ENCODE measurements around the gene IRX5.
A peak's percentile ranks its signal among the peaks of the same experiment; 100 is the strongest.

Gene IRX5

DNA sequence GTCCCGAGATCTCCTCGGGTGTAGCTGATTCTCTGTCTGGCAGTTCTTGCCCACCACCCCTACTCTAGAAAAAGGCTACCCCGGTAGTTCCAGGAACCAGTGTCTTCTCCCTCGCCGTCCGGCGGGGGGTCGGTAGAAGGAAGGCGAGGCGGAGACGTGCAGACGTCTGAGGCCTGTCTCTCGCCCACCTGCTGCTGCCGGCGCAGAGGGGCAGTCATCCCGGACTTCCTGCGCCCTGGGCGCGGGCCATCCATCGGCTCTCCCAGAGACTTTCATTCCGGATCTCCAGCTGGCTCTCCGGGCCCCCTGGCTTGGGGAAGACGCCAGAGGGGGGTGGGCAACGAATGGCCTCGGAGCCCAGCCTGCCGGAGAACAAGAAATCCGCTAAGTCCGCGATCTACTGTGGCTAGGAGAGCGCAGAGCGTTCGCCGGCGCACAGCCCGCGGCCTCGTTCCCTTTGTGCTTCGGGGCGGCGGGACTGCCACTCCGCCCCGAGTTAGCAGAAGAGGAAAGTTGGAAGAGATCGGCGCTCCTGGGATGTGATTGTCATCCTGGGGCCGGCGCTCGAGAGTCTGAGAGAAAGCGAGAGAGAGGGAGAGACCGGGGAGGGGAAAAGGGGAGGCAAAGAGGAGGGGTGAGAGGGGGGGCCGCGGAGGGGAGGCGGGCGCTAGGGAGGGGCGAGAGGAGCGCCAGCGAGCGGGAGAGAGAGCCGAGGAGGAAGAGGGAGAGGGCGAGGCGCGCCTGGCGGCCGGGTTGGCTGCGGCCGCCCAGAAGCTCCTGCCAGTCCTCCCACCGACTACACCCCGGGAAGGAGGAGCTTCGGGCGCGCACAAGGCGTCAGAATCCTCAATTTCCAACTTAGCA lies at the start of gene IRX5:
Gene IRX5, plus strand, starts transcription at position 861 of the 864 bp plus-strand sequence. CDS start 334 bp downstream, outside the sequence.
- DNase-seq (ENCODE audit: low spot score in 2 of 2) = no peak
- peak within 1 kb of the TSS; percentile 87 for H3K27ac Mint-ChIP-seq

DNA sequence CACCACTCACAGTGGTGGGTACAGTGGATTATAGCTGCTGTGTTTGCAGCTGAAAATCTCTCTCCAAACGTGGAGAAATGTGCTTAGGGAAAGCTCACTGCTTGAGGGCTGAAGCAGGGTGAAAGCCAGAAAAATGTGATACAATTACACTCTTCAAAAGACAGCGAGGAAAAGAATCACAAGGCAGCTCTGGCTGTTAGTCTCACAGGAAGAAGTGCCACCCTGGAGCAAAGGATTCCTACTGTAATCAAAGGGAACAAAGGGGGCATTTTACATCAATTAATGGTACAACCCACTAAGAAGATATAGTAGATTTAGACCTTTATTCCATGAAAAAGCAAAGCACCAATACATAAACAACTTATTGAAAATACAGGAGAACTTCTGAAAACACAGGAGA lies 48.1 kb upstream of the IRX5 start:
- no peak for ATAC-seq
- peaks cover 6% of the 10 kb centered on the region for H3K9me3 Mint-ChIP-seq
- no peak for DNase-seq (ENCODE audit: low spot score in 2 of 2)
- H3K4me1 Mint-ChIP-seq = no peaks in the 10 kb centered on the region
- no peaks in the 10 kb centered on the region for H3K36me3 Mint-ChIP-seq
- H3K4me3 Mint-ChIP-seq = no peak overlapping the region
- H3K27ac Mint-ChIP-seq = no peak overlapping the region

More for the DNA sequence above, at the start of gene IRX5:
- peak within 1 kb of the TSS; percentile 77 for H3K4me3 Mint-ChIP-seq
- peaks cover 31% of the 10 kb centered on the region for H3K36me3 Mint-ChIP-seq
- no peaks in the 10 kb centered on the region for H3K9me3 Mint-ChIP-seq
- peaks cover 44% of the 10 kb centered on the region for H3K4me1 Mint-ChIP-seq
- ATAC-seq = peak; percentile 5

DNA sequence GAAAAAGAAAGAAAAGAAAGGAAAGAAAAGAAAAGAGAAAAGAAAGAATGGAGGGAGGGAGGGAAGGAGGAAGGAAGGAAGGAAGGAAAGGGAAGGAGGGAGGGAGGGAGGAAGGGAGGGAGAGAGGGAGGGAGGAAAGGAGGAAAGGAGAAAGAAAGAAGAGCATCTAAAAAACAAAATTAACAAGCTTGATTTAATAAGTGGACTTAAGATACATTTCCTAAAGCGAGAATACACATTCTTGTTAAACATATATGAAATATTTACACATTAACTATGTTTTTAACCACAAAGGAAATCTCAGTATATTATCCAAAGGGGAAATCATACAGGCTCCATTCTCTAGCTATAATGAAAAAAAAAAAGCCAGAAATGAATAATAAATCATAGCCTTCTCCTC lies 47.3 kb upstream of the IRX5 start:
- Mint-ChIP-seq H3K9me3 (peaks cover 6% of the 10 kb centered on the region), H3K4me1 (no peaks in the 10 kb centered on the region), H3K27ac (no peak overlapping the region), H3K36me3 (no peaks in the 10 kb centered on the region), H3K4me3 (no peak overlapping the region)
- no peak for DNase-seq (ENCODE audit: low spot score in 2 of 2)
- ATAC-seq = no peak

DNA sequence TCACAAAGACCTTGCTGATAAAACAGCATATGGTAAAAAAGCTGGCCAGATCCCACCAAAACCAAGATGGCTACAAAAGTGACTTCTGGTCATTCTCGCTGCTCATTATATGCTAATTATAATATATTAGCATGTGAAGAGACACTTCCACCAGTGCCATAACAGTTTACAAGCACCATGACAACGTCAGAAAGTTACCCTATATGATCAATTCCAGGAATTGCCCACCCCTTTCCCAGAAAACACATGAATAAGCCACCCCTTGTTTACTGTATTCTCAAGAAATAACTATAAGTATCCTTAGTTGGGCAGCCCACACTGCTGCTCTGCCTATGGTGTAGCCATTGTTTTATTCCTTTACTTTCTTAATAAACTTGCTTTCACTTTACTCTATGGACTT lies 44.6 kb upstream of the IRX5 start:
- Mint-ChIP-seq H3K4me3 (no peak overlapping the region), H3K9me3 (peaks cover 6% of the 10 kb centered on the region), H3K27ac (no peak overlapping the region), H3K36me3 (no peaks in the 10 kb centered on the region), H3K4me1 (no peaks in the 10 kb centered on the region)
- ATAC-seq = no peak
- no peak for DNase-seq (ENCODE audit: low spot score in 2 of 2)

DNA sequence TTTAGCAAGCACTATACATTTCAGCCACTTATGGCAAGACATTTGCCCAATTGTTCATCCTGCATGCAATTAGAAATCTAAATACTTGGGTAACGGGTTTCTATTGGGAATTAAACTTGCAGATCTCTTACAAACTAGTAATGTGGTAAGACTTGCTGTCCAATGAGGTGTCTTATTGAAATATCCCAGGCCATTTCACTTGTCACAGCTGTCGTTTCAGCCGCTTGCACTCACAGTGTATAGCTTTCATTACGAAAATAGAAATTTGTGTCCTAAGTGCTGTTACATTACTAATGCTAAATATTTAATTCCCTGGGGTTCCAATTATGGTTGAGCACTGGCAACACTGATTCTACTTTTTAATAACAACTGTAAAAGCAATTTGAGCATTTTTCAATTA lies 40.3 kb upstream of the IRX5 start:
- Mint-ChIP-seq H3K9me3 (no peaks in the 10 kb centered on the region), H3K4me3 (no peak overlapping the region), H3K4me1 (no peaks in the 10 kb centered on the region), H3K36me3 (no peaks in the 10 kb centered on the region), H3K27ac (no peak overlapping the region)
- ATAC-seq (no peak), DNase-seq (ENCODE audit: low spot score in 2 of 2) (no peak)

DNA sequence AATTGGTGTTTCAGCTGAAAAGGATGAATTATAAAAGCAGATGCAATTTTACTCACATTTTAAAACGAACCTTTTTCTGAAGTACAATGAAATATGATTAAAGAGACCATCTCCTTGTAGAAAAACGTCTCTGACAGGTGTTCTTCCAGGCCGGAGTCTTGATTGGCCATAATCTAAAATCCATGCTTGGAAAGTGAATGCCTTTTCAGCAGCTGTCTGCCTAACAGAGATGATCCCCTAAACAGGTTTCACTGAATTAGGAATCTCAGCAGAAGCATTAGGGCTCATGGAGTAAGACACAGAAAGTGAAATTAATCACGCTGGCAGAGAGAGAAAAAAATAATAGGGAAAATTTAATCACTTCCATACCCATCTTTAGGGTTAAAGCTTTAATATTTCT lies 39.3 kb upstream of the IRX5 start:
- Mint-ChIP-seq H3K36me3 (no peaks in the 10 kb centered on the region), H3K4me1 (no peaks in the 10 kb centered on the region), H3K27ac (no peak overlapping the region), H3K9me3 (no peaks in the 10 kb centered on the region), H3K4me3 (no peak overlapping the region)
- ATAC-seq (no peak), DNase-seq (ENCODE audit: low spot score in 2 of 2) (no peak)

DNA sequence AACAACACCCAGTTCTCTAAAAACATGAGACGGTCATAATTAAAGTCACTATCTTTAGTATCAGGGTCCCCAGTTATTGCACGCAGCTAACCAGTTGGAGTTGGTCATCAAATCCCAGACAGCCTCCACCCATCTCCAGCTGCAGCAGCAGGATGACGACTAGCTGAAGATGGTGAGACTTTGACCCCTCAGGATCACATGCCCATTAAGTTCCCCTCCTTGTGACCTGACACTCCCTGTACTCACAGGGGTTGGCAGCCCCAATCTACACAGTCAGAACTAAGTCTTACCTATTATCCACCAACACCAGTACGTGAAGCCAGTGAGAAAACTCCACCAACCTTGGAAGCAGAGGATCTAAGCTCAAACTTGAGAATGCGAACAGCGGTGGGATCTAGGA lies 37.7 kb upstream of the IRX5 start:
- Mint-ChIP-seq H3K4me1 (no peaks in the 10 kb centered on the region), H3K36me3 (no peaks in the 10 kb centered on the region), H3K27ac (no peak overlapping the region), H3K9me3 (no peaks in the 10 kb centered on the region), H3K4me3 (no peak overlapping the region)
- ATAC-seq (no peak), DNase-seq (ENCODE audit: low spot score in 2 of 2) (no peak)

DNA sequence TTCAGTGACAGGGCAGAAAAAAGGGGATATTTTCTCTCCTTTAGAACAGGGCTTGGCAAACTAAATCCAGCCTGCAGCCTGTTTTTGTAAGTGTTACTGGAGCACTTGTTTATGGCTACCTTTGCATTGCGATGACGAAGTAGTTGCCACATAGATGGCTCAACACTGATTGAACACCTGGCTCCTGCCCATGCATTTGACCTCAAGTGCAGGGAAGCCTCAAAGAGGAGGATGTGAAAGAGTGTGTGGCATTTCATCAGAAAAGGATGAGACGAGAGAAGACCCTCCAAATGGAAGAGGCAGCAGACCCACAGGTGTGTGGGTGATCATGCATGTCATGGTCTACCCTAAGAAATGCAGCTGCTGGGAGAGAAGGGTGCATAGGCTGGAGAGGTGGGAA lies 32.7 kb upstream of the IRX5 start:
- Mint-ChIP-seq H3K4me3 (no peak overlapping the region), H3K27ac (no peak overlapping the region), H3K36me3 (no peaks in the 10 kb centered on the region), H3K9me3 (peaks cover 4% of the 10 kb centered on the region), H3K4me1 (no peaks in the 10 kb centered on the region)
- ATAC-seq (peak; percentile 24), DNase-seq (ENCODE audit: low spot score in 2 of 2) (no peak)

DNA sequence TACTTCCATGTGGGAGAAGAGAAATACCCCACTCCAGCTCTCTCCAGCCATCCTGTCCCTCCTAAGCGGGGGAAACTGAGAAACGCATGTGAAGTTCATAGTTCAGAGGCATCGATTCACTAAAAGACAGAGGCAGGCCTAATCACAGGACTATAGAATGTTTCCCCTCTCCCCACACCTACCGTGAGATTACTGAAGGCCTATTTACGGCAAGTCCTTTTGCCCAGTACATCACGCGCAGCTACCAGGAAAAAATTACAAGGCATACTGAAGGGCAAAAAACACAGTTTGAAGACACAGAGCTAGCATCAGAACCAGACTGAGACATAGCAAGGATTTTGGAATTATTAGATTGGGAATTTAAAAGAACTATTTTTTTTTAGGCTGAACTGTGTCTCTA lies 29.1 kb upstream of the IRX5 start:
- DNase-seq (ENCODE audit: low spot score in 2 of 2) (no peak), ATAC-seq (no peak)
- Mint-ChIP-seq H3K36me3 (no peaks in the 10 kb centered on the region), H3K9me3 (peaks cover 6% of the 10 kb centered on the region), H3K27ac (no peak overlapping the region), H3K4me1 (no peaks in the 10 kb centered on the region), H3K4me3 (no peak overlapping the region)

DNA sequence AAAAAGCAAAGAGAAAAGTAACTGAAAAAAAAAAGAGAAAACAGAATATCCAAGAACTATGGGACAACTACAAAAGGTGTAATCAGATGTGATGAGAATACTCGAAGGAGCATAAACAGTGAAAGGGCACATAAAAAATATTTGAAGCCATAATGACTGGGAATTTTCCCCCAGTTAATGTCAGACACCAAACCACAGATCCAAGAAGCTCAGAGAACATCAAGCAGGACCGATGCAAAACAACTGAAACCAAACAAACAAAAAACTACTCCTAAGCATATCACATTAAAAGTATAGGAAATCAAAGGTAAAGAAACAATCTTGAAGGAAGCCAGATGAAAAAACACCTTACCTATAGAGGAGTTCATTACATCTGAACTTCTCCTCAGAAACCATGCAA lies 27.6 kb upstream of the IRX5 start:
- H3K27ac Mint-ChIP-seq = no peak overlapping the region
- no peak overlapping the region for H3K4me3 Mint-ChIP-seq
- no peaks in the 10 kb centered on the region for H3K36me3 Mint-ChIP-seq
- peaks cover 6% of the 10 kb centered on the region for H3K9me3 Mint-ChIP-seq
- no peaks in the 10 kb centered on the region for H3K4me1 Mint-ChIP-seq
- no peak for ATAC-seq
- DNase-seq (ENCODE audit: low spot score in 2 of 2) = no peak

DNA sequence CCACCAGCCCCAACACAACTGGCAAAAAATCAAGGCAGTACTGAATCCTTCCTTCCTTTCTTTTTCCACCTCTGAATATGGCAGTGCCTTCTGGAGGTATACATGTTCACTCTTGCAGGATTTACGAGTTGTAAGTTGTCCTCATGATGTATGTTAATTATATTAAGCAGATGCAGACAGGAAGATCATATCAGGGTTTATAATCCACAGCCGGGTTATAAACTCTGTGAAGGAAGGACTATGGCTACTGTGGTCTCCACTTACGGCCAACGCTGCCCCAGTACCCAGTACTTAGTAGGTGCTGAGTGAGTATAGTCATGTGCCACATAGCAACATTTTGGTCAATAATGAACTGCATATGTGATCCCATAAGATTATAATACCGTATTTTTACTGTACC lies 19.6 kb upstream of the IRX5 start:
- no peak for DNase-seq (ENCODE audit: low spot score in 2 of 2)
- Mint-ChIP-seq H3K27ac (no peak overlapping the region), H3K4me3 (no peak overlapping the region), H3K9me3 (no peaks in the 10 kb centered on the region), H3K36me3 (no peaks in the 10 kb centered on the region), H3K4me1 (no peaks in the 10 kb centered on the region)
- no peak for ATAC-seq

DNA sequence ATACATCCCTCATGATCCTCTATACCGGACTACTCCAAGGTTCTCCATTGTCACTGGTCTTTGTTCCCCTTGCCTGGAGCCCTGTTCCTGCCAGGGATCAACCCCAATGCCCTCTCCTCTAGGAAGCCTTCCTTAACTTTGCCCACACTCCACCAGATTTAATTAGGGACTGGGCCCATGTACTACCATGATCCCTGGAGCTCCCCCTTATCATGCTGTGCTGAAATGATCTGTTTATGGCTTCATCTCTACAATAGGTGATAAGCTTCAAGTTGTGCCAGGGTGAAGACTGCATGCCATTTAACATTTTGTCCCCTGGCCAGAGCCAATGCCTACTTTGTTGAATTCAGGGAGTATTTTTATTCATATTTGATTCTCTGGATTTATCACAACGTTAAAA lies 17.9 kb upstream of the IRX5 start:
- H3K9me3 Mint-ChIP-seq = no peaks in the 10 kb centered on the region
- no peak overlapping the region for H3K4me3 Mint-ChIP-seq
- DNase-seq (ENCODE audit: low spot score in 2 of 2) (no peak), ATAC-seq (no peak)
- H3K36me3 Mint-ChIP-seq = no peaks in the 10 kb centered on the region
- no peak overlapping the region for H3K27ac Mint-ChIP-seq
- H3K4me1 Mint-ChIP-seq = no peaks in the 10 kb centered on the region

DNA sequence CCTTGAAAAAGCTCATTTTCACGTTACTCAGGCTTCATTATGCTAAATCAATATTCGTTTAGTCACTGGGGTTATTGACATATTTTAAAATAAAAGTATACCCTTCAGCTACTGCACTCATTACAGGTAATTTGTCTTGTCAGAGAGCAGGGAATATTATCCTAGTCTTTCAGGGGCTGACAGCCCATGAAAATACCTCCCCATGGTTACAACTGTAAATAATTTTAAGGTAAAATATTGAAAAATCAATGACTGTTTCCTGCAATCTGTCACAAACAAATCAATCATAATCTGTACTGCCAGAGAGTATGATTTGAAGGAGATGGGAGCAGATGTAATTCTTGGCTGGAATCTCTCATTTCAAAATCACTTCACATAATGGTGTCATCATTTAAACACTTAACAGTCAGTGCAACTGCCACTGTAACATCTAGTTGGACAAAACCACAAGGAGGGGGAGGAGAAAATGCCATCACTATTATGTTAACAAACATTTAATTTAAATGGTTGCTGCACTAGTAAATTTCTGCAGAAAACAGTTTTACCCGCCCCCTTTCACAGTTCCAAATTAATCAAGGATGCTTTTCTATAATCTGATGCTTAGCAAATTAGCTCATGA lies 9.3 kb upstream of the IRX5 start:
- Mint-ChIP-seq H3K4me3 (no peak overlapping the region), H3K9me3 (no peaks in the 10 kb centered on the region), H3K27ac (no peak overlapping the region), H3K4me1 (no peaks in the 10 kb centered on the region), H3K36me3 (no peaks in the 10 kb centered on the region)
- DNase-seq (ENCODE audit: low spot score in 2 of 2) = no peak
- no peak for ATAC-seq

DNA sequence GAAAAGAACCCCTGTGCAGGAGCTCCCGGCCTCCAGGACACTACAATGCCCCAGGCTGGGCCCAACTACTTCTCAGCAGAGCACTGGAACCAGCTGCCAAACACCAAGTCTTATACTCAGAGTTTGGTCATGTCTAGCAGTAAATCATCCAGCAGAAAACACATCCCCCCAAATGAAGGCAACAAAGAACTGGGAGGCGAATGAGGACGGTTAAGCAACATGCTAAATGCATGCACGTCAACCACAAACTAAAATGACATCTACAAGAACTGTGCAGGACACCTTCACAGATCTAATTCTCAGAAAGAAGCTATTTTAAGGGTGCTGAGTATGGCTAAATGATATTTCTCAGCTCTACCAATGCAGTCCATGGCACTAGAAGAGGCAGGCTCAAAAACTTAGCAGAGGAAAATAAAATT lies 7.6 kb upstream of the IRX5 start:
- no peak for ATAC-seq
- H3K4me1 Mint-ChIP-seq = peaks cover 12% of the 10 kb centered on the region

DNA sequence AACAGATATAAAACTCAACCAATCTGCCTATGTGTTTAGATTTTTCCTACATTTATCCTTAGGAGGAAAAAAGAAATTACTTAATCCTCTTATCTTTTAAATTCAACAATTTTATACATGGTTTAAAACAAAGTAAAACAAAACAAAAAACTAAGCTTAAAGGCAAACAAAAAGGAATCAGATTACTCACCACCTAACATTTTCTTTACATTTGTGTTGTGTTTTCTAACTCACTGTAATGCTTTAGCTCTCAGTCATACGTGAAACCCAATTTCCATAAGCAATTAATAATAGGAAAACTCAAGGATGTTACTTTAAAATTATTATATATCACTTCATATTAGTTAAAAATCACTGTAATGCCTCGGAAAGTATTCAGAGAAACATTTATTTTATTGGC lies 6.7 kb upstream of the IRX5 start:
- no peak overlapping the region for H3K4me3 Mint-ChIP-seq
- H3K27ac Mint-ChIP-seq = no peak overlapping the region
- peaks cover 8% of the 10 kb centered on the region for H3K36me3 Mint-ChIP-seq
- ATAC-seq (no peak), DNase-seq (ENCODE audit: low spot score in 2 of 2) (no peak)
- H3K4me1 Mint-ChIP-seq = peaks cover 15% of the 10 kb centered on the region
- H3K9me3 Mint-ChIP-seq = no peaks in the 10 kb centered on the region

More for the DNA sequence above, 7.6 kb upstream of the IRX5 start:
- Mint-ChIP-seq H3K4me3 (no peak overlapping the region), H3K27ac (no peak overlapping the region), H3K36me3 (peaks cover 3% of the 10 kb centered on the region), H3K9me3 (no peaks in the 10 kb centered on the region)
- no peak for DNase-seq (ENCODE audit: low spot score in 2 of 2)

DNA sequence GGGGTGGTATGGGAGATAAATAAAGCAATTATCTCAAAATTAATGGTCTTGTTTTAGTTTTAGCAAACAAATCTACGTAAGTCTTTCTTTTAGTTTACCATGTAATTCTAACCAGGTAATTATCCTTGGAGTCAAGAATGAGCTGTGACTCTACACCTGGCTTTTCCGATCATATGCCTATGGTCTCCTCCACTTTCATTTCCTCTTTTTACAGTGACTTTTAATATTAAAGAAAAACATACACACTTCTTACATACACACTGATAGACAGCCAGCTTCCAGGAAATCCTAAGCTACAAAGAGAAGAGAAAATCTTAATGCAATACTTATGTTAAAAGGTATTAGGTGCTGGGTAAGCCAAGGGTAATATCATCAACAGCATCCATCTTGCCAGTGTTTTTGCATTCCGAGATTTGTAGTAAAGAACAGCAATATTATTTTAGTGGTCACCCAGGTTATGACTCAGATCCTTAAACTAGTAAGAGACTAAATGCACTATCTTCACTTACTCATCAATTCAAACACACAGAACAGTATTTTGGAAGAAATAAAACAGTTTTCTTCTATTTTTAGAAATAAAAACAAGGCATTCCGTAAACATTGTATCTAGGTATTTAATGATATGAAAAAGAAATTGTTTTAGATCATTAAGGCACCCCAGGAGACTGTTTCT lies 4.4 kb upstream of the IRX5 start:
- DNase-seq (ENCODE audit: low spot score in 2 of 2) (no peak), ATAC-seq (no peak)
- Mint-ChIP-seq H3K27ac (no peak overlapping the region), H3K9me3 (no peaks in the 10 kb centered on the region), H3K4me1 (peaks cover 31% of the 10 kb centered on the region), H3K4me3 (no peak overlapping the region), H3K36me3 (peaks cover 25% of the 10 kb centered on the region)
